Stimulated activated naive CD8-positive, alpha-beta T cell treated with anti-CD3 and anti-CD28 coated beads, Interleukin-15, Interleukin-2, amounts not matched to agents 100 U/mL and 50 U/mL, for 24 hours (primary cell): ENCODE measurements around the gene NDC80.
A peak's percentile ranks its signal among the peaks of the same experiment; 100 is the strongest.
"Not testable (repeated sequence)": the region's sequence is repeated elsewhere in the genome, so short reads cannot be mapped to it uniquely, and the experiment has no call there.

ENCODE experiments used
- ATAC-seq: fragments of 150-1000 bp; cut with Tn5 transposase; one replicate; pipeline ENCODE4 v1.10.0; 2021
- DNase-seq: peaks from one replicate; pipeline ENCODE4 v3.0.0; 2021

The NDC80 gene

DNA sequence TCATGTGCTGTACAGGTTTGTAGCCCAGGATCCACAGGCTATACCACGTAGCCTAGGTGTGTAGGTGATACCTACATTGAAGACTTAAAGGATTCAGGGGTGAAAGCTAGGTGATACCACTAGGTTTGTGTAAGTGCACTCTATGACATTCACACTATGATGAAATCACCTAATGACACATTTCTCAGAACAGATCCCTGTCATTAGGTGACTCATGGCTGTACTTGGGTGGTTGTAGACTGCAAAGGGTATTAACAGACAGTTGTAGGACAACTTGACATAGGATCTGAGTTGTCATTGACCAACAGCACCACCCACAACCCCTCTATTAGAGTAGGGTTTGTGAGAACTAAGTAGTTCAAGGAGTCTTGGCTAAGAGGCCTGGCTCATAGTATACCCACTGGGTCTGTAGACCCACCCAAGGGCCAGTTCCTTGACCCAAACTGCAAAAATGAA is 56.5 kb downstream of the NDC80 start:
- DNase-seq (no peak), ATAC-seq (peak; percentile 99)

DNA sequence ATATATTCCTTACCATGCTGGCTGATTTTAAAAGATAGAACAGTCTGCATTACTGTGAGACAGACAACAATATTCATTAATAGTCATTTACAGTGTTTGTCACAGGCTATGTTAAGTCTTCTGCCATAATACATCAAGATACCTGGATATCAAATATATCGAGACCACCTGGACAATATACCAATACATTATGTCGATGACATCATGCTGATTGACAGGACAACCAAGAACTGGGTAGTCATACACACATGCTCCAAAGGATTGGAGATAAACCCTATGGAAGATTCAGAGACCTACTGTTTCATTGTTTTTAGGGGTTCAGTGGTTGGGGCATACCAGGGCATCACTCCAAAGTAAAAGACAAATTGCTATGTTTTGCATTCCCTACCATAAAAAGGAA is 57.6 kb downstream of the NDC80 start:
- ATAC-seq = no peak

DNA sequence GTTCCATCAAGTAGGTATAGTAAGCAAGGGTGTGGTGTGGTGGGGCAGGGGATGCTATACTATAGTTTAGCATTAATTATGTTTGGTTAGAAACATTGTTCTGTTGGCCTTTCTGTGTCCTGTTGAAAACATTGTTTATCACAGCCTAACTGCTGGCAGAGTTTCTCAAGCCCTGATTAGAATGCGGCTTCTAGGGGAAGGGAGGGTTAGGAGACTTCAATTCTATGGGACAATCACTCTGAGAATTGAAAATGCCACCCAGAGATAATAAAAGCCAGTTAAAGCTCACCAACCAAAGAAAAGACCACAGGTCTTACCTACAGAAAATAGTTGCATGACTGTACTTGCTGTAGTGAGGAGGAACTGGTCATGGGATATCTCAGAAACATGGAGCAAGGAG is 64.2 kb downstream of the NDC80 start:
- DNase-seq = no peak
- no peak for ATAC-seq

More for the DNA sequence above, 57.6 kb downstream of the NDC80 start:
- DNase-seq = no peak

DNA sequence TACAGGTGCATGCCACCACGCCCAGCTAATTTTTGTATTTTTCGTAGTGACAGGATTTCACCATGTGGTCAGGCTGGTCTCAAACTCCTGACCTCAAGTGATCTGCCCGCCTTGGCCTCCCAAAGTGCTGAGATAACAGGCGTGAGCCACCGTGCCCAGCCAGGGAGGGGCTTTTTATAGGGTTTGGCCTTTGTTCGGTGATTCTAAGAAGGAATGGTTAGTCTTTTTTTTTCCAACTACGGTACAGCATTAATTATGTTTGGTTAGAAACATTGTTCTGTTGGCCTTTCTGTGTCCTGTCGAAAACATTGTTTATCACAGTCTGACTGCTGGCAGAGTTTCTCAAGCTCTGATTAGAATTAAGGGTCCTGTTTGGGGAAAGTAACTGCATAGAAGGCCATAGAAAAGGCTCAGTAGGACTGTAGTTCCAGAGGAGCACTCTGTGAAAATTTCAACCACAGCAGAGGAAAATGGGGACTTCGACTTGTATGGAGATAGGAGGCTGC is 64.8 kb downstream of the NDC80 start:
- ATAC-seq (peak; percentile 4), DNase-seq (no peak)

GRCh38 chr18:2641638-2642037 is 70.3 kb downstream of the NDC80 start:
- DNase-seq (no peak), ATAC-seq (peak; percentile 63)

DNA sequence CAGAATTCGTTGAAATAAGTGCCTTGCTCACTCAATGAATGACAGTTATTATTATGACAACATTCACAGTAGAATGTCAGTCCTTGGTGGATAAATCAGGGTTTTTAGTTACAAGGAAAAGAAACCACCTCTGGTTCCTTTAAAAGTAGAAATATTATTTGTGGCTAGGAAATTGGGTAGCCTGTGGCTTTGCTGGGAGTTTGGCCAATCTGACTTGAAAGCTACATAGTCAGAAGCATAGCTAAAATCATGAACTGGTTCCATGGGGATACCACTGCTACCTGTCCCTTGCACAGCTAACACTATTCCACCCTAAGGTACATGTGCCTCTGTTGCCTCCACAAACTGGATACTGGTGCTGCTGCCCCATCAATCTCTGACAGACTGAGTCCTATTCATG is 71.4 kb downstream of the NDC80 start:
- ATAC-seq (no peak), DNase-seq (no peak)

- ATAC-seq = peak; percentile 62
These were observed 73.2 kb downstream of the NDC80 start for GRCh38 chr18:2644535-2644934.

DNA sequence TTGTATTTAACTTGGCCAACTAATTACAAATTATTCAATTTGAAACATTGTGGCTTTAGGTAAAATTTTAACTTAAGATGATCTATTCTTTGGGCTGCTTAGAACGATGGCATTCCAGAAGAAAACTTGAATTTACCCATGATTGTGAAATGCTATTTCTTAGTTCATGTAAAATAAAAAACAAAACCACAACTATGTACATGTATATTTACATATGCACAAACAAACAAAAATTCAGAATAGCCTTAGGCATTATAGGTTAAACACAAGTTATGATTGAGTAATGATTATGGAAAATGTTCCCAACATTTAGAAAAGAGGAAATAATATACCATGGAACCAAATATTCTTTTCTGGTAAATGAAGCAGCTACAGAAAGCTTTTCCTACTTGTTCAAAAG is 80.6 kb downstream of the NDC80 start:
- DNase-seq = no peak
- no peak for ATAC-seq

More at GRCh38 chr18:2644535-2644934, 73.2 kb downstream of the NDC80 start:
- DNase-seq = no peak

DNA sequence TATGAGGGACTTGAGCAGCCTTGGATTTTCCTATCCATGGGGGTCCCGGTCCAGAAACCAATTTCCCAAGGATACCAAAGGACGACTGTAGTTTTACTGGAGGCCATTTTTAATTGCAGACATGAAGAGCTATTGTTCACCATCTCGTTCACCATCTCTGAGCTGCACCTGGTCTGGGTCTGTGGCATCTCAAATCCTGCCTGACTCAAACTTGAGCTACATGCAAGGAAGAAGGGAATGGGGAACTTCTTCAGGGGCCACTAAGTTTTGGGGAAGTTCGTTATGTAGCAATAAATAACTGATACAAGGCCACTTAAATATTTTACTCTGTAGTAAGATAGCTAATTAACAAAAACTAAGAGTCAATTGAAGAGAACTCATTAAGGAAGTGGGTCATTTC is 82.1 kb downstream of the NDC80 start:
- ATAC-seq = no peak
- DNase-seq = no peak

- no peak for DNase-seq
- ATAC-seq = no peak
These were observed 83.0 kb downstream of the NDC80 start for GRCh38 chr18:2654169-2654927.

GRCh38 chr18:2654928-2655177 is 83.5 kb downstream of the NDC80 start:
- ATAC-seq (peak; percentile 28), DNase-seq (peak; percentile 82)

- ATAC-seq (peak; percentile 85), DNase-seq (peak; percentile 95)
These were observed 84.0 kb downstream of the NDC80 start, which contains the start of gene SMCHD1 for GRCh38 chr18:2655178-2655953. SMCHD1 (plus strand) TSS chr18:2655726; CDS start chr18:2656076, 350 bp downstream.

GRCh38 chr18:2655954-2656236 is 84.5 kb downstream of the NDC80 start:
- no peak for DNase-seq
- peak; percentile 30 for ATAC-seq

- ATAC-seq (peak; percentile 3), DNase-seq (peak; percentile 61)
These were observed 85.1 kb downstream of the NDC80 start for GRCh38 chr18:2656237-2656980.

- DNase-seq = no peak
- no peak for ATAC-seq
These were observed 85.7 kb downstream of the NDC80 start for GRCh38 chr18:2656981-2657512.

DNA sequence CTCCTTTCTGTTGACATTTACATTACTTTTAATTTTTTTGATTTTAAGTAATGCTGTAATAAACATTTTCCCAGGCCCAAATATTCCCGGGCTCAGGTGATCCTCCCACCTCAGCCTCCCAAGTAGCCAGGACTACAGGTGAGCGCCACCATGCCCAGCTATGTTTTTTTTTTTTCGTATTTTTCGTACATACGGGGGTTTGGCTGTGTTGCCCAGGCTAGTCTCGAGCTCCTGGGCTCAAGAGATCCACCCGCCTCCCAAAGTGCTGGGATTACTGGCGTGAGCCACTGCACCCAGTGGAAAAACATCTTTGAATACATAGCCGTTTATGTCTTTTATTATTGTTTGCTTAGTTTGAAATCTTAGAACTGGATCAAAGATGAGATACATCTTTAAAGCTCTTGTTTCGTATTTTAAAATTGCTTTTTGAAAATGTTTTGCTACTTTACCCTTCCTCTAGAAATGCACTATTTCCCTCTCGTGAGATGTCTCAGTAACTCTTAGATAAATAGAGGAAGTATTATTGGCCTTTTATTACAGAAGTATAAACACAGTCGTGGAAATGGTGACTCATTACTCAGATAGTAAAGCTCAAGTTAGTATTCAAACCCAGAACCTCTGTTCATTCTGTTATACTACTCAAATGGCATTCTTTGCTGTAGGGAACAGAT is 86.6 kb downstream of the NDC80 start:
- ATAC-seq (no peak), DNase-seq (no peak)

GRCh38 chr18:2660849-2661248 is 89.5 kb downstream of the NDC80 start:
- ATAC-seq, DNase-seq: not testable (repeated sequence)

- ATAC-seq, DNase-seq: not testable (repeated sequence)
These were observed 90.9 kb downstream of the NDC80 start for GRCh38 chr18:2662288-2662687.

DNA sequence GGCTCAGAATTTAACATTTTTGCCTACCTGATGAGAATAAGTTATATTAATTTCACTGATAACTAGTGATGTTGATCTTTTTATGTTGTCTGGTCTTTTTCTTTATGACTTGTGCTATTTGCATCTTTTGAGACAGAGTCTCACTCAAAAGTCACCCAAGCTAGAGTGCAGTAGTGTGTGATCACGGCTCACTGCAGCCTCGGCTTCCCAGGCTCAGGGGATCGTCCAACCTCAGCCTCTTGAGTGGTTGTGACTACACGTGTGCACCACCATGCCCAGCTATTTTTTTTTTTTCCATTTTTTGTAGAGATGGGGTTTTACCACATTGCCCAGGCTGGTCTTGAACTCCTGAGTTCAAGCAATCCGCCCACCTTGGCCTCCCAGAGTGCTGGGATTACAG is 91.6 kb downstream of the NDC80 start:
- ATAC-seq (peak; percentile 45), DNase-seq (no peak)
